Mucosa of stomach (tissue), 1 donor: ENCODE measurements around the gene OR6C68.
"Not testable (repeated sequence)": the region's sequence is repeated elsewhere in the genome, so short reads cannot be mapped to it uniquely, and the experiment has no call there.

Experiments used
- H3K27me3 ChIP-seq: one replicate; pipeline ENCODE4 v1.7.0; 2013; ENCODE audit warnings: mild to moderate bottlenecking, low read length; ENCODE audit not compliant: control insufficient read depth, insufficient read depth
- H3K36me3 ChIP-seq: one replicate; pipeline ENCODE4 v1.7.0; 2013; ENCODE audit warnings: low read length; ENCODE audit not compliant: control insufficient read depth, insufficient read depth
- H3K4me1 ChIP-seq: one replicate; pipeline ENCODE4 v1.7.0; 2013; ENCODE audit warnings: mild to moderate bottlenecking, low read length; ENCODE audit not compliant: control insufficient read depth, insufficient read depth
- H3K4me3 ChIP-seq: one replicate; pipeline ENCODE4 v1.7.0; 2013; ENCODE audit warnings: low read length
- H3K9ac ChIP-seq: one replicate; pipeline ENCODE4 v1.7.0; 2013; ENCODE audit warnings: mild to moderate bottlenecking, low read length, moderate library complexity
- H3K9me3 ChIP-seq: one replicate; pipeline ENCODE4 v1.7.0; 2013; ENCODE audit warnings: mild to moderate bottlenecking, low read length, moderate library complexity; ENCODE audit not compliant: control insufficient read depth
- donor health status: Pancreatic carcinoma.

OR6C68 gene

GRCh38 chr12:55492078-55492477 is at the start of gene OR6C68:
Gene OR6C68, plus strand, starts transcription at chr12:55492378. Its CDS starts 0 bp downstream, at chr12:55492378.
- no peak within 1 kb of the TSS for H3K9ac ChIP-seq
- no peaks in the 10 kb centered on the region for H3K4me1 ChIP-seq
- no peaks in the 10 kb centered on the region for H3K27me3 ChIP-seq
- H3K36me3 ChIP-seq = no peaks in the 10 kb centered on the region
- no peaks in the 10 kb centered on the region for H3K9me3 ChIP-seq
- no peak within 1 kb of the TSS for H3K4me3 ChIP-seq

GRCh38 chr12:55443776-55444175 is 48.4 kb upstream of the OR6C68 start, which contains the start of gene OR6C2:
Gene OR6C2, plus strand, starts transcription at chr12:55444076. Its CDS starts 8,138 bp downstream, at chr12:55452214.
- no peaks in the 10 kb centered on the region for H3K36me3 ChIP-seq
- no peak within 1 kb of the TSS for H3K9ac ChIP-seq
- H3K4me3 ChIP-seq = no peak within 1 kb of the TSS
- no peaks in the 10 kb centered on the region for H3K9me3 ChIP-seq
- H3K4me1 ChIP-seq = no peaks in the 10 kb centered on the region
- H3K27me3 ChIP-seq = no peaks in the 10 kb centered on the region

DNA sequence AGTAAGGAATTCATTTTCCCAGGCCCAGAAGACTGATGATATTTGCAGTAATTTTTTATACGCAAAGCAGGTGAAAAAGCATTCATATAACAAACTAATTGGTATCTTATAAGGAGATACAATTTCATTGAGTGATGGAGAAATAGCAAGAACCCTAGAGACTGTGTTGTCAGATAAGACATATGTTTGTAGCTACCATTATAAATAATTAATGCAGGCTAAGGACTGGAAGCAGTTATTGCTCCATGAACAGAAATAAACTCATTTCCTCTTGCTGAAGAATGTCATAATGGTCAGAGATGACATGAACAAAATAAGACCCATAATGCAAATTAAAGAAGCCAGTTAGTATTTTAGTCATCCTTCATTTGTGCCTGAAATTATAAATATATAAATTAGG is 46.8 kb upstream of the OR6C68 start:
- Histone ChIP-seq H3K27me3 (no peaks in the 10 kb centered on the region), H3K36me3 (no peaks in the 10 kb centered on the region), H3K9me3 (no peaks in the 10 kb centered on the region), H3K4me1 (no peaks in the 10 kb centered on the region), H3K4me3 (no peak overlapping the region), H3K9ac (no peak overlapping the region)

GRCh38 chr12:55446326-55446725 is 45.9 kb upstream of the OR6C68 start:
- no peaks in the 10 kb centered on the region for H3K27me3 ChIP-seq
- H3K4me3 ChIP-seq = no peak overlapping the region
- no peaks in the 10 kb centered on the region for H3K36me3 ChIP-seq
- H3K4me1 ChIP-seq = no peaks in the 10 kb centered on the region
- H3K9ac ChIP-seq = no peak overlapping the region
- H3K9me3 ChIP-seq = no peaks in the 10 kb centered on the region

DNA sequence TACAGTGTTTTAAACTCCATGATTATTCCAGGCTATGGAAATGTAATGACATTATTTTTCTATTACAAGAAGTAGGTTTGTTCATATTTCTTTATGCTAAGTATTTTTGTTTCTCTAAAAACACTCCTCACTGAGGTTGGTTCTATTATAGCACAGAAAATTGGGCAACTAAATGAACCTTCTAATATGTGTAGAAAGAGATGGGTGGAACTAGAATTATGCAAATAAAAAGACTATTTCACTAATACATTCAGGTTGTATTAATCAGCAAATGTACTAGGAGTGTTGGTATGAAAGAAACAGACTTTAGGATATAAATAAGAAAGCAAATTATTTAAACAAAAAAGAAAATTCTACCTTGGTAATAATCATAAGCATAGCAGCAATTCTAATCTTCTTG is 43.4 kb upstream of the OR6C68 start:
- no peaks in the 10 kb centered on the region for H3K27me3 ChIP-seq
- no peak overlapping the region for H3K9ac ChIP-seq
- no peak overlapping the region for H3K4me3 ChIP-seq
- no peaks in the 10 kb centered on the region for H3K36me3 ChIP-seq
- no peaks in the 10 kb centered on the region for H3K4me1 ChIP-seq
- no peaks in the 10 kb centered on the region for H3K9me3 ChIP-seq

DNA sequence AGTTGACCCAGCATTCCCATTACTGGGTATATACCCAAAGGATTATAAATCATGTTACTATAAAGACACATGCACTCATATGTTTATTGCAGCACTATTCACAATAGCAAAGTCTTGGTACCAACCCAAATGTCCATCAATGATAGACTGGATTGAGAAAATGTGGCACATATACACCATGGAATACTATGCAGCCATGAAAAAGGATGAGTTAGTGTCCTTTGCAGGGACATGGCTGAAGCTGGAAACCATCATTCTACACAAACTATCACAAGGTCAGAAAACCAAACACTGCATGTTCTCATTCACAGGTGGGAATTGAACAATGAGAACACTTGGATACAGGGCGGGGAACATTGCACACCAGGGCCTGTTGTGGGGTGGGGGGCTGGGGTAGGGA is 27.3 kb upstream of the OR6C68 start:
- H3K4me3 ChIP-seq, H3K4me1 ChIP-seq, H3K9ac ChIP-seq, H3K27me3 ChIP-seq, H3K36me3 ChIP-seq, H3K9me3 ChIP-seq: not testable (repeated sequence)

GRCh38 chr12:55467836-55468235 is 24.3 kb upstream of the OR6C68 start:
- no peak overlapping the region for H3K4me3 ChIP-seq
- no peak overlapping the region for H3K9ac ChIP-seq
- no peaks in the 10 kb centered on the region for H3K9me3 ChIP-seq
- H3K36me3 ChIP-seq = no peaks in the 10 kb centered on the region
- H3K4me1 ChIP-seq = no peaks in the 10 kb centered on the region
- H3K27me3 ChIP-seq = no peaks in the 10 kb centered on the region

DNA sequence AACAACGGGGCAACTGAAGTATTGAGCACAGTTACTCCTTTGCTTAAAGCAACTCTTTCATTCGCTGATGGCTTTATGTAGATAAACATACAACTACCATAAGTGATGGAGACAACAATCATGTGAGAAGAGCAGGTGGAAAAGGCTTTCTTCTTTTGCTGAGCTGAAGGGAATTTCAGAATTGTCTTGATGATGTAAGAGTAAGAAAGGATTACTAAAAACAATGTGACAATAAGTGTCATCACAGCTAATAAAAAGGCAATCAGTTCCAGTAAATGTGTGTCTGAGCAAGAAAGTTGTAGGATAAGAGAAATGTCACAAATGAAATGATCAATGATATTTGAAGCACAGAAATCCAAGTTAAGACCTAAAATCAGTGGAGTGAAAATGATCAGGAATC is 22.9 kb upstream of the OR6C68 start:
- H3K36me3 ChIP-seq = no peaks in the 10 kb centered on the region
- H3K27me3 ChIP-seq = no peaks in the 10 kb centered on the region
- no peak overlapping the region for H3K9ac ChIP-seq
- H3K4me1 ChIP-seq = no peaks in the 10 kb centered on the region
- no peaks in the 10 kb centered on the region for H3K9me3 ChIP-seq
- no peak overlapping the region for H3K4me3 ChIP-seq

DNA sequence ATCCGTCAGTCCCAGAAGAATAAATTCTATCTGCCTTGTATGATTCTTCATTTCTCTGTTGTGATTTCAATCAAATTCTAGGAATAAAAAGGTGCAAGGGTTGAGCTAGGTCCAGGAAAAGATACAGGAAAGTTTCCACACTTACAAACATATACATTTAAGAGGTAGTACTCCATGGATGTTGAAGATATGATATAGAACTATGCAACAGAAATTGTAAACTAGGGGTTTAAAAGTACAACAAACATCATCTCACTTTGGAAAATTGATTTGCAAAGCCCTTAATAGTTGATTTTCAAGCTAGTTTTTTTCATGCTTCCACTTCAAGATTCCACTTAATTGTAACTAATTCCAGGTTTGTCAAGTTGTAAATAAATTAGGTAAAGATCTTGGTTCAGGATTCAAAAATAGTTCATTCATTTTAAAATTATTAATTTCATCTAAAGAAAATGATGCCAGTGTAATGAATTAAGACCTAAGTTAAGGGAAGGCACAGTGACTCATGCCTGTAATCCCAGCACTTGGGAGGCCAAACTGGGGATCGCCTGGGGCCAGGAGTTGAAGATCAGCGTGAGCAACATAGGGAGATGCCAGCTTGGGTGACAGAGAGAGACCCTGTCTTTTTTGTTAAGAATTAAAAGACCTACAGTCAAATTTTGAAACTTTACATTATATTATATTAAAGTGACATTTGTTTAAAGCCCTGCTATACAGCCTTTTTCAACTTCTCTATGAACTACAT is 21.9 kb upstream of the OR6C68 start, which contains the start of gene OR6C70:
Gene OR6C70 (minus strand): TSS at position 51 of the 742 bp plus-strand sequence. CDS start 0 bp downstream, at position 51.
- no peaks in the 10 kb centered on the region for H3K4me1 ChIP-seq

GRCh38 chr12:55472264-55472663 is 19.9 kb upstream of the OR6C68 start:
- Histone ChIP-seq H3K27me3 (no peaks in the 10 kb centered on the region), H3K4me1 (no peaks in the 10 kb centered on the region), H3K9me3 (no peaks in the 10 kb centered on the region), H3K9ac (no peak overlapping the region), H3K36me3 (no peaks in the 10 kb centered on the region), H3K4me3 (no peak overlapping the region)

More for the DNA sequence above, 21.9 kb upstream of the OR6C68 start, which contains the start of gene OR6C70:
- H3K9ac ChIP-seq = no peak within 1 kb of the TSS
- no peaks in the 10 kb centered on the region for H3K27me3 ChIP-seq
- no peaks in the 10 kb centered on the region for H3K9me3 ChIP-seq
- H3K4me3 ChIP-seq = no peak within 1 kb of the TSS
- no peaks in the 10 kb centered on the region for H3K36me3 ChIP-seq

DNA sequence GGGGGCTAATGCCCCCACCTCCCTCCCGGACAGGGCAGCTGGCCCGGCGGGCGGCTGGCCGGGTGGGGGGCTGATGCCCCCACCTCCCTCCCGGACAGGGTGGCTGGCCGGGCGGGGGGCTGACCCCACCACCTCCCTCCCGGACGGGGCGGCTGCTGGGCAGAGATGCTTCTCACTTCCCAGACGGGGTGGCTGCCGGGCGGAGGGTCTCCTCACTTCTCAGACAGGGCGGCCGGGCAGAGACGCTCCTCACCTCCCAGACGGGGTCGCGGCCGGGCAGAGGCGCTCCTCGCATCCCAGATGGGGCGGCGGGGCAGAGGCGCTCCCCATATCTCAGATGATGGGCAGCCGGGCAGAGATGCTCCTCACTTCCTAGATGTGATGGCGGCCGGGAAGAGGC is 13.0 kb upstream of the OR6C68 start:
- H3K36me3 ChIP-seq, H3K4me1 ChIP-seq, H3K27me3 ChIP-seq, H3K4me3 ChIP-seq, H3K9ac ChIP-seq, H3K9me3 ChIP-seq: not testable (repeated sequence)

GRCh38 chr12:55484284-55484683 is 7.9 kb upstream of the OR6C68 start:
- H3K4me3 ChIP-seq, H3K9ac ChIP-seq, H3K36me3 ChIP-seq, H3K9me3 ChIP-seq, H3K4me1 ChIP-seq, H3K27me3 ChIP-seq: not testable (repeated sequence)
